Measurements from ENCODE around the gene SCLT1.

DNA sequence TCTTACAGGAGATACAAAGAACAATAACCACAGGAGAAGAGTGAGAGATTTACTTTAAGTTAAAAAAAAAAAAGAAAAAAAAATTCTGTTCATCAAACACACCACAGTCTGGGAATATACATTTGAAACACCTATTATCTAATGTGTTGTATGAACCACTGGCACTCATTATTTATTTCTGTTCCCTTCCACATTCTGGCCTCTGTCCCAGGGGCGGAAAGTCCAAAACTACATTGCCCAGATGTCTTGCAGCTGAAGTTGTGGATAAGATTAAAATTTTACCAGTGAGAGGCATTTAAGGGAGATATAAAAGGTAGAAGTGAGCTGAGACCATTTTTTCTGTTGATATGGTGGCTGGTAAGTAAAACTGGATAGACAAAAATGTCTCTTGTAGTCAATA is 56.2 kb downstream of the SCLT1 start:
- TF ChIP-seq, protein P1, sequence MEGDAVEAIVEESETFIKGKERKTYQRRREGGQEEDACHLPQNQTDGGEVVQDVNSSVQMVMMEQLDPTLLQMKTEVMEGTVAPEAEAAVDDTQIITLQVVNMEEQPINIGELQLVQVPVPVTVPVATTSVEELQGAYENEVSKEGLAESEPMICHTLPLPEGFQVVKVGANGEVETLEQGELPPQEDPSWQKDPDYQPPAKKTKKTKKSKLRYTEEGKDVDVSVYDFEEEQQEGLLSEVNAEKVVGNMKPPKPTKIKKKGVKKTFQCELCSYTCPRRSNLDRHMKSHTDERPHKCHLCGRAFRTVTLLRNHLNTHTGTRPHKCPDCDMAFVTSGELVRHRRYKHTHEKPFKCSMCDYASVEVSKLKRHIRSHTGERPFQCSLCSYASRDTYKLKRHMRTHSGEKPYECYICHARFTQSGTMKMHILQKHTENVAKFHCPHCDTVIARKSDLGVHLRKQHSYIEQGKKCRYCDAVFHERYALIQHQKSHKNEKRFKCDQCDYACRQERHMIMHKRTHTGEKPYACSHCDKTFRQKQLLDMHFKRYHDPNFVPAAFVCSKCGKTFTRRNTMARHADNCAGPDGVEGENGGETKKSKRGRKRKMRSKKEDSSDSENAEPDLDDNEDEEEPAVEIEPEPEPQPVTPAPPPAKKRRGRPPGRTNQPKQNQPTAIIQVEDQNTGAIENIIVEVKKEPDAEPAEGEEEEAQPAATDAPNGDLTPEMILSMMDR (IDR thresholded peaks at IDR 0.05): no peak
- TF ChIP-seq POLR2AphosphoS5 (IDR thresholded peaks at IDR 0.05): no peak

Data from breast epithelium (tissue), 3 donors.